HG03139 (cell line): ENCODE measurements around the gene KCNC1.

Source experiments
- ATAC-seq: cut with Tn5 transposase; IDR thresholded peaks from one replicate; pipeline ENCODE4 v1.9.1; 2021; ENCODE audit not compliant: unreplicated experiment

KCNC1 gene

DNA sequence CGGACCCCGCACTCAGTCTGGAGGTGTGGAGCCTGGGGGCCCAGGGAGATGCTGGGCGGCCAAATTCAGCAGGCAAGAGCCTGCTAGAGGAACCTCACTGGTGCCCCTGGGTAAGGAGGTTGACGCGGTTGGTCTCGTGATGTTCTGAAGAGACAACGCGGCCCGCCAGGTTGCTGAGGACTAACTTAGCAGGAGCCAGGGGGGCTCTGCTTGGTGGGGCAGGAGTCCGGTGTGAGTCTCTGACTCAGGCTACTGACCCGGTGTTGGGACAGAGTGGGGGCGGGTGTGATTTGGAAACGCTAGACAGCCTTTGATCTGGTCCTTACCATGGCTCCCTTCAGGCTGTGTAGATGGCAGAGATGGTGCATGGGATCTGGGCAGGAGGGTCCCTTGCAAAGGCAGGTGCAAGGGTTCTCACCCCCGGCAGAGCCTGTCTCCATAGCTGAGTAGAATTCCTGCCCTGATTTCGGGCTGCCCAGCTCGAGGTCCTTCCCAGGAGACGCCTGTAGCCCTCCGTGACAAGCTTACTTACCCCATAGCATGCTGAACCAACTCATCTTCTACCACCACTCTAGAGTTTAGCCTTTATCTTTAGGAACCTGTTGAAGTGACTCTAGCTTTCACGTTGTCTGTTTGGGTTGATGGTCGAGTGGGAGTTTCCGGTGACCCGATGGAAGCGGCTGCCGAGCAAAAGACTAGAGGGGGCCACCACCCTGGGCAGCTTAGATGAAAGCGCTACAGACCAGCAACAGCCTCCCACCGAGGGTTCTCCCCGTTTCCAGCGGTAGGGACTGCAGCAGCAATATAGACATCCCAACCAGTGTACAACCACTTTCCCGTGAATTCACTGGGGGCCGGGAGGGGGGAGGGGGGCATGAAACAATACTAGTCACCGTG is 38.4 kb downstream of the KCNC1 start:
- no peak for ATAC-seq

DNA sequence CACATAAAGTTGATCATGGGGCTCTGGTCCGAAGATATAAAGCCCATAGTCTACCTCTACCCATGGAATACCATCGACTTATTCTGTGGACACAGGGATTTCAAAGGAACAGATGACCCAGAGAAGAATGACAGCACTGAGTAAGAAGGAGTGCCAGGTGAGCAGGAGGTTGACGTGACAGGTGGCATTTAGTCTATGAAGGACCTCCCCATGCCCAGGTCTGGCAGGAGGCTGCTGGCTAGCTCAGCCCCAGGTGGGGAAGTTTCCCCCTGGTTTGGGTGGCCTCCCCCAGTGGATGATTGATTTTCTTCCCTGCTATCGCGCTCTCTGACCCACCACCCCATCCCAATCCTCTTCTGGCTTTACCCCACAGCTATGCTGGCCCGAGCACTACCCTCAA is 39.1 kb downstream of the KCNC1 start:
- no peak for ATAC-seq

DNA sequence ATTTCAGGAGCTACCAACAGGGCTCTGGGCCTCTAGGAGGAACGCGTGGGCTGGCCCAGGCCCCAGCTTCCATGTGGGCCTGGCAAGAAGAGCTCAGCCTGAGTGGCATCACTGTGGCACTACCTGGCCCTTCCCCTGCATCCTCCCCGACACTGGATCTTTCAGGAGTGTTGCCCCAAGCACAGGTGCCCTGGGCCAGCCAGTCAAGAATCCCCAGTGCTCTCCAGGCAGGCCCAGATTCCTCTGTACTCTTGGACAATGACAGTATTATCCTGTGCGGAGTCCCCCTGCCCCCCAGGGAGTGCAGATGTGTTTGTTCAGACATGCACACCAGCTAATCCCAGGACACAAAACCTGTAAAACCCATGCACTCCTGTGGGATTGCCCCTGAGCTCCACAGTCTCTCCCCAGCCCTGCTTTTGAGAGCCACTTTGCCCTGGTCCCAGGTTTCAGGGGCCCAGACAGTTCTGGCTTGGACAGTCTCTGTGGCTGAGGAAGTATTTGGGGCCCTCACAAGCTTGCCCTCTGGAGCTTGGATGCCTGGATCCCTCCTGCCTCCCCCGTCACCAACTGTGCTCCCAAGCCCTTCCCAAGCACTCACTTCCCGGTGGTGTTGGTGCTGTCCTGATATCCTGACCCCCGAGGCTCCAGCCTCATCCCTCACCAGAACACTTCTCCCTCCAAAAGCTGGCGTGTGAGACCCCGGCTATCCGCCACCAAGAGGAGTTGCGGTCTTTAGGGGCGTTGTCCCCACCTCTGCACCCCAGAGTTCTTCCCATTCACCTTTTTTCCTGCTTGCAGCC is 39.9 kb downstream of the KCNC1 start:
- no peak for ATAC-seq

DNA sequence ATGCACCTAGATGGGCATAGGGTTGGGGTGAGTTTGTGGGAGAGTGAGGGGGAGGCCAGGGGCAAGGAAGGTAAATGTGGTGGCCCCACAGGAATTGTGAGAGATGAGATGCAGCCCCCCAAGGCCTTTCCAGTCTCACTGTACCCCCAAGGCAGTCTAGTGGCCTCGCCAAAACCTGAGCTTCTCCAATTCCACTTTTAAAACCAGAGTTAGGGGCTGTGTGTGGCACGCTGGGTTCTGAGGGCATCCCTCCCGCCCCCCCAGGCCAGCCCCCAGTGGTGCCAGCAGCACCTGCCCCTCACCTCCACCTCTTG is 40.4 kb downstream of the KCNC1 start:
- no peak for ATAC-seq

DNA sequence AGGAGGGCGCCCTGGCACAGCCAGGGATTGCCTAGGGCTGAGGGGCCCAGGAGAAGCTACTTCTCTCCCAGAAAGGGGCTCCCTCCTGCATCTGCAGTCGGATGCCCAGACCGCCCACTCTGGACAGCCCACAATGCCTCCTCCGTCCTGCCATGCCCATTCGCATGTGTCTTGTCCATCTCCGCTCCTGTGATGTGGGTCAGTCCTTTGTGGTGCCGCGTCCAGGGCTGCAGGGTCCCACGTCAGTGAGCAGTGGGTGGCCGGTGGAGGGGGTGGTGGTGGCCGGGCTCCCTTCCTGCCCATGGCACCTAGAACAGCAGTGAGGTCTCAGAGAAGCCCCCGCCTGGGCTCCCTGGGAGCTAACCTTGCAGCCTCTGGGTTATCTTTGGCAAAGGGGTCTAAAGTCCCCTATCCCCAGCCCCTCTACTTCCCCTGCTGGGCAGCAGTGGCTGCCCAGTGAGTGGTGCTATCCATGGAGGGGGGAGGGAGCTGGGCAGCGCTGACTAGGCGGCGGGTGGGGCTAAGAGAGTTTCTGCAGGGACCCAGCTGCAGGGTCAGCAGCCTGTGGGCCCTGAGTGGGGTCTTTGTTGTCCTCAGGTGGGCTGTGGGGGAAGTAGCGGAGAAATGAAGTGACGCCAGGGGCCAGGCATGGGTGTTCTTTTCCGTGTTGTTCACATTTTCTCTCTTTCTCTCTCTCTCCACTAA is 41.1 kb downstream of the KCNC1 start:
- ATAC-seq: no peak

DNA sequence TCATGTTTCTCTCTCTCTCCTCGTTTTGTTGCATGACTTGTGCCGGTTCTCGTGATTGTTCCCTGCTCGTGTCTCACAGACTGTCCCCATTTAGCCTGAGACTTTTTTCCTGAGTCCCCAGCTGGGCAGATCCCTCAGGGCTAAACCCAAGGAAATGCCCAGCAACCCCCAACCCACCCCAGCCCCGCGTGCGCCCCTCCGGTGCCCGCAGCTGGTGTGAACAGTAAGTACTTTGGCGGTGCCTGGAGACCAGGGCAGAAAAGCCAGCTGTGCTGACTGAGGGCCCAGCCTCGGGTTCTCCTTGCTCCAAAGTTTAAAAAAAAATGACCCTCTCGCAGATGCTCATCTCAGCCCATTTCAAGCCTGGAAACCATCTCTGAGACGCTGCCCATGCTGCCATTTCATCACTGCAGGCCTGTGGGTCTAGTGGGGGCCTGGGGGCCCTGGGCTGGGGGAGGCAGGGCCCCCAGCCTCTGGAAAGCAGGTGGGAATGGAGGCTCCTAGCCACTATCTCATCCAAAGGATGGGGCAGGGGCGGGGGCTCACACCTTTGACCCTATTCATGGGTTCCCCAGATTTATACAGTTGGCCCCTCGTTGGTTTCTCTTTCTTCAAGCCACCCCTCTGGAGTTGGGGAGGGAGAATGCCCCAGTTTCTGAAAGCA is 41.8 kb downstream of the KCNC1 start:
- no peak for ATAC-seq

DNA sequence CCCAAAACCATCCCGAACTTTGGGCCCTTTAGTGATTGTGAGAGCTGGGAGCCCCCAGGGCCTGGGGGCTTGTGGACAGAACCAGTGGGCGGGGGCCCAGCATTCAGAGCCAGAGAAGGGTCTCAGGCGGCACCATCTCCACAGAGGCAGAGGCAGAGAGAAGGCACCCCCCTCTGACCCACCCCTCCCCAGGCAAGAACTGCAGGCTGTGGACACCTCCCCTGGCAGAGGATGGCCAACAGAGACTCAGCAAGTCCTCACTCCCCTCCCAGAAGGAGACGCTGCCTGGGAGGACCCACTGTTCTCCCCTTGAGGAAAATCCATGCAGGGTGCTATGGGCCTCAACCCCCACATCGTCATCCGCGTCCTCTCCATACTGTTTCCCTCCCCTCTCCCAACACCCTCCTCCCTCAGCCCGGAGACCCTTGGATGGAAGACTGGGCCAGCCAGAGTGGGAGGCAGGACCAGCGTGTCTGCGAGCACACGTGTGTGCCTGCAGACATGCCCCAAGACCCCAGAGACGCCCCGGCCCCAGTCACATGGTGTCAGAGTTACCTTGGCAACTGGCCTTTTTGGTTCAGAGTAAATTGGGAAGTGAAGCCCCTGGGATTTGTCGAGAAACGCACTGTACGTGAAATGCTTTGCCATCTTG is 42.6 kb downstream of the KCNC1 start:
- ATAC-seq: no peak

DNA sequence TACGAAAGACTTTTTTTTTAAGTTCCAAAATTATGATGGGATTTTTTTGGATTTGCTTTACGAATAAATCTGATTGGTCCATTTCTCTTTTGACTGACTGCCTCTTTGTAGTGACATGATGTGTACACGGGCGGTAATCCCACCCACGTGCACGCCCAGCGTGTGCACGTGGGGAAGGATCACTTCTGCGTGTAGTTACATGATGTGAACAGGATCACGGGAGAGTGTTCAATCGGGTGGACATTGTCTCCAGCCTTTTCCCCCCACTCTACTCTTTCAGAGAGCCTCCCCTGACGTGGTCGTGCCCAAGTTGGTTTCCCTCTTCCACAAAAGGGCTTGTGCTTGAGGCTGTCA is 43.1 kb downstream of the KCNC1 start:
- ATAC-seq: no peak

DNA sequence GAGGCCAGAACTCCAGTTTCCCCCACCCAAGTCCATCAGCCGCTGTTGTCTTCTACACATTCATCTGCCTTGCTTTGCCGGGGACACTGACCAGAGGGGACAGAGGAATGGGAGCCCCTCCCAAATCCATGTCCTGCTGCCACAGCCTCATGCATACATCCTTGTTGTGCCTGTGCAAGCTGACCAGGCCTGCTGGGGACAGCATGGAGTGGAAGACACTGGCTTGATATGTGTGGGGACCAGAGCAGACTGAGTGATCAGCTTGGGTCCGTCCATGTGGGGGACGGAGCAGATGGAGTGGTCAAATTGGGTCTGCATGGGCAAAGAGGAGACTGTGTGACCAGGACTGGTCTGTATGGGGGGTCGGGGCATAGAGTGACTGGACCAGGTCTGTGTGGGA is 43.8 kb downstream of the KCNC1 start:
- no peak for ATAC-seq

DNA sequence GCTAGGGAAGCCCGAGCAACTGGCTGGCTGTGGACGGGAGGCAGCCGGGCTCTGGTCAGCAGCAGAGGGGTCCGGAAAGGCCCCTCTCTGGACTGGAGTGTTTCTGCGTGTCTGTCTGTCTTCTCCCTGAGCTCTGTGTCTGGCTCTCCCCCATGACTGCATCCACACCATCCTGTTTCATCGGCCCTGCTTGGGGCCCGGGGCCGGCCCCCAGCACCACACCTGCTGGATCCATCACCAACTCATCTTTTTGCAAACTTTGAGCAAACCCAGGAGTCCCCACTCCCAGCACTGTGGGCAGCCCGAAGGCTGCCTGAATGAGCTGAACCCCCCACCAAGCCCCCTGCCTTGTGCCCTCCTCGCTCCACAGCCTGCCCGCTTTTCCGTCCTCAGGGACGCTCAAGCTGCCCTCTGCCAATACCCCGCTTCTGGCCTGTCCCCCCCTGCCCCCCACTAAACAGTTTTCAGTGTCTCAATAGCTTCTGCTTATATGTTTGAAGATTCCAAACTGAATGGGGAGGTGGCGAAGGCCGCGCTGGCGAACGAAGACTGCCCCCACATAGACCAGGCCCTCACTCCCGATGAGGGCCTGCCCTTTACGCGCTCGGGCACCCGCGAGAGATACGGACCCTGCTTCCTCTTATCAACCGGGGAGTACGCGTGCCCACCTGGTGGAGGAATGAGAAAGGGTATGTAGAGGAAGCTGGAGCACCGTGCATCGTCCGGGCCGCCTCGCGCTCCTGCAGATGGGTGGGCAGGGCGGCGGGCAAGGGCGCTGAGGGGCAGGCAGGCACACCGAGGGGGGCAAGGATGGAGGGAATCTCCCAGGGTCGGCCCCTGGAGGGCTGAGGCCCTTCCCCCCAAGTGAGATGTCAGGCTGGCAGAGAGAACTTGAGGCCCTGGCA is 44.6 kb downstream of the KCNC1 start:
- no peak for ATAC-seq

DNA sequence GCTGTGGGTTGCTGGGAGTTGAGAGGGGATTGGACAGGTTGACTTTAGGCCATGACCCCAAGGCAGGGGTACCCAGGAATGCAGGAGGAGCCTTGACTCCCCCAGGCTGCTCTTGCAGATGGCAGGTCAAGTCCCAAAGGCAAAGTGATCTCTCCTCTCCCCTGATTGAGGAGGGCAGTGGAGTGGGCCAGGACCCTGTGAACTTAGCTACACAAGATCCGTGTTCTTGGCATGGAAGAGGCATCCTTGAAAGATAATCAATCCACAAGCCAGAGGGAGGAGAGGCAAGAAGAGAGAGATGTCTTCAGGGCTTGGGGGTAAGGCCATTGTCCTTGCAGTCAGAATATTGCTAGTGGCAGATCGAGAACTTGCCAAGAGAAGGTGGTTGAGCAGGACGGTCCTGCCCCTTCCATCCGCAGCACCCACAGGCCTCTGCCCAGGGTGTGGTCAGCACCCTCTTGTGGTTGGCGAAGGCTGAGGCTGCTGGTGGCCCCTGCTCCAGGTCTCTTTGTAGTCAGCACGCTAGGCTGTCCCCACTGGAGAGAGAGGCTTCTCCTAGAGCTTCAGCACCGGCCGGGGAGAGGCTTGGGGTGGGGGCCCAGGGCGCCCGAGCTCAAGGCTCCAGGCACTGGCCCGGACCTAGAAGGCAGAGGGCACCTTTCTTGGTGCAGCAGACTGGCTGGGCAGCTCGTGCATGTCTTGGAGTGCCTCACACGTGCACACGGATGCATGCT is 45.4 kb downstream of the KCNC1 start:
- ATAC-seq: no peak

DNA sequence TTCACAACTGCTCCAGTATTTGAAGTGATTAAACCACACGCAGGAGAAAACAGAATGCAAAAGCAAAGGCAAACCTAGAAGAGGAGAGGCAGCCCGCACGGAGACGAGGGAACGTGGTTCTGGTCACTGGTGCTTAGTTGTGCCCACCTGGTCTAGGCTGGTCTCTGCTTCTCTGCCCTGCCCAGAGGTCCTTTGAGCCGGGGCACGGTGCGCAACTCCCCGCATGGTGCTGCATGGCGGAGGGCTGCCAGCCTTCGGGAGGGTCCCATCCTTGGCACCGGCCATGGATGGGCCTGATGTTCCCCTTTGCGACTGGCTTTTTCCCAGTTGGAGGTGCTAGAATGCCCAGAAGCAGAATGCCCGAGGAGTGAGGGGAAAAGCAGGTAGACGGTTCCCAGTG is 46.1 kb downstream of the KCNC1 start:
- no peak for ATAC-seq

DNA sequence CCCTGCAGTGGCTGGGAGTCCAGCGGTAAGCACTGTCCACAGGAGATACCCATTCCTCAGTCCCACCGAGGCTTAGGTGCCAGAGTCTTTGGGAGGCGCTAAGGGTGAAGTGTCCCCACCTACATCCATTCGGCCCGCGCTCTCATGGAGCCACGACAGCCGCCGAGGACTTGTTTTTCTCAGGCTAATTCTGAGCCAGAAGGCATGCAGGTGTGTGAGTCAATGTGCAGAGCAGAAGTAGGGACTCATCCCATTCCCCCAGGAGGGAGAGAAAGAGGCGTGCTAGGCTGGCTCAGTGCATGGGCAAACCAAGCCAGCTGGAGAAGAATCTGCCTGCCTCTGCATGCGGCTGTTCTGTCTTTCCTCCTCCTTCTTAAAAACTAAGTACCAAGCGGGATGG is 46.6 kb downstream of the KCNC1 start:
- ATAC-seq: no peak

DNA sequence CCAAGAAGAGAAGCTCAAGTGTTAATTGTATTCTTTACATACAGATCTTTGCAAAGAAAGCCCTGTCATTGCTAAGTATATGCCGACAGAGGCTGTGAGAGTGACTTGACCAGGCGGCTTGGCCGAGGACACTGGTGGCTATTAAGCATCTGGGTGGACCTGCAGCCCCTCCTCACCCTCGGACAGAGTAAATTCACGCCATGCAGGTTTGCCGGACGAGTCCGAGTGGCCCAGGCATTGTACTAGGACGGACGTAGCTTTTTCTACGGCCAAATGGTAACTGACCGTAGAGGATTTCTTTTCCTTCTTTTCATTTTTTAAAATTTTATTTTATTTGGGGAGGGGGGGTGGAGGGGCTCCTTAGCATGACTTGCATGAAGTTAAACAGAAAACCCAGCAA is 47.0 kb downstream of the KCNC1 start:
- ATAC-seq: no peak

DNA sequence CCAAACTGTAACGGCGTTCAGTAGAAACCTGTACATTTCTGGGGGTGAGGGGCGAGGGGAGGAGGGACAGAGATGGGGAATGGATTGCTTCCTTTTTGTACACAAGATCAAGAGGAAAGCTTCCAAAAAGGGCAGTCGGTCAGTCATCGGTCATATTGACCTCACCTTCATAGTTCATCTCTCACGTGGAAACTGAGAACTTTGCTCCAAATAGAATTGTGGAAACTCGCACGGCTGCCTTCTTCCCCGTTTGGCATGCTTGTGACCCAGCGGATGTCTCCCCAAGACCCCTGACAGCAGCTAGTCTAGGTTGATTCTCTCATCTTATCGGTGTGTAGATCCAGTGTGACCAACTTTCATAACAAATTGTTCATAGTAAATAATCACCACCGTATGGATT is 47.6 kb downstream of the KCNC1 start:
- no peak for ATAC-seq

DNA sequence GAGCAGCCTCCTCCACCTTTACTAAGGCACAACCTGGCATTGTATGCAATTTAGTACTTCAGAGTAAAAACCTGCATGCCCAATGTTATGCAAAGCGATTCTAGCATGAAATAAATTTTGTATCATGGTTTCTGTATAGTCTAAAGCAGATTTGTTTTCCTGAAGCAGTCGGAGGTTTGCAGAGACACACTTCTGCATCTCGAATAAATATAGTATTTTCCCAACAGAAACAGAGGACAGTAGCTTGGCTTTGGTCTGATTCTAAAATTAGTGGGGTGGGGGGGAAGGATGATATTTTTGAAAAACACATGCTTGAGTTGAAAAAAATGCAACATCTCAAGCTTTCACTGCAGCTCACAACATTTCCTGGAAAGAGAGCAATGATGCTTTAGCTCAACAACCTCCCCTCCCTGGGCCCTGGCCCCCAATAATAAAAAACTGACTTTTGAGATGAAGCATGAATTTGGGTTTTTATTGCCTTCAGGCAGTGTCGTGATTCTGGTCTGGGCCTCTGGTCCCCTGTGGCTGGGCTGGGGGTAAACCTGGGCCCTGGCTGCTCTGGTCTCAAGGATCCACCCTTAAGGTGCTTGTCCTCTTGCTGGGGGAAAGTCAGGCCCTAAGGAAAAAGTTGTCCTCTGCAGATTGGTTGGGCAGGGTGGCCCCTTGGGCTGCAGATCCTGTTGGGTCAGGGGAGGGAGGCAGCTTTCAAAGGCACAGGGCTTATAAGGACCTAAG is 48.2 kb downstream of the KCNC1 start:
- no peak for ATAC-seq

DNA sequence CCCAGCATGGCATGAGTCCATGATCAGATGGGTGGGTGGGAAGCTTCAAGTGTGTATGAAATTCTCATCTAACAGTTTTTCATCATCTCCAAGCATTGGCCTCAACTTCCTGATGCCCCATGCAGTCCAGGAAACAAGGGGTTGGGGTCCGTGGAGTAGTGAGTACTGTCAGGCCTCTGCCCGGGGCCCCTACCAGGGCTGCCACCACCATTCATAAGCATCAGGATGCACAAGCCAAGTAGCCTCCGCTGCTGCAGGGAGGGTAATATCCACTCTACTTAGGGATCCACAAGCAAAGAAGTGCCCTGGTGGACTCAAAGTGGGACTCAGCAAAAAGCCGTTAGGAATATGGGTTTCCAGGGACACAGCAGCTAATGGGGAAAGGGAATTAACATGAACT is 49.3 kb downstream of the KCNC1 start:
- no peak for ATAC-seq

DNA sequence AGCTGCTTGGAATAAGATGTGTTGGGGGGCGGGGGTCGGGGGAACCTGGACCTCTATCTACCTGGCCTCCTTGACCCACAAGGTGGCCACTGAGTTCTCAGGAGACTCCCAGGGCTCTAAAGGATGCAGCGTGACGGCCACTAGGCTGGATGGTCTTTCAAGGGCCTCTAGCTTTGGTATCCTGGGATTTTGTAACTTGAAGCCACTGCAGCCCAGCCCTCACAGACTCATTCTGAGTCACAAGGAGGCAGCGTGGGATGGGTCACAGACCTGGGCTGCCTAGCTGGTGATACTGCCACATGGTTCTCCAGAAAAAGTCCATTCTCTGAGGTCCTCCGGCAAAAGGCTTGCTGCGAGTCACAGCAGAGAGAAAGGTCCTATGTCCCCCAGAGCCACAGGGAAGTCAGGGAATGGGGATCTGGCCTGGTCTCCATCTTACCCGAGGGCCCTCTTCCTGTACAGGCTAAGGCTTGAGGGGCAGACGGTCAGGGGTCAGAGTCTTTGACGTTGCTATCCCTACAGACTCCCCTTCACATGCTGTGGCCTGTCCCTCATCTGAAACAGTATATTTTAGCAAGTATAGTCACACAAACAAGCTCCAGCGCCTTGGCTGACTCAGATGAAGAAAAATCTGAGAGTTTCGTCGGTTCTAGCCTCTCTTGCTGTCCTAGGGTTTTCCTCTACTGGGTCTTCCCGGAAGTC is 52.4 kb downstream of the KCNC1 start:
- ATAC-seq: no peak
